GM12878 (cell line): ENCODE data around the gene CASR. TPM values are rescaled to one million over a fixed set of nuclear protein-coding genes. Genes with fewer than 3 reads are reported as not detected.

Experiments
- ATAC-seq: fragments of 200-7000 bp; cut with Tn5 transposase; 3 replicates; pipeline ENCODE4 v1.9.1; 2020; ENCODE audit warnings: mild to moderate bottlenecking, moderate library complexity
- BruUV-seq: library from RNA; stranded (reverse); fragments of 400-500 nt; replicated peaks from 2 replicates; lab custom pipeline; 2021; lab: Mats Ljungman, UMichigan
- CTCF ChIA-PET: fragments of 300-600 bp; sonication (Branson Sonifier 250); formaldehyde crosslinking; extraction: SDS; loops from one replicate; lab custom pipeline; 2021; ENCODE audit warnings: inconsistent platforms; lab: Yijun Ruan, JAX
- POLR2A ChIA-PET: fragments of 350-600 bp; formaldehyde crosslinking; extraction: SDS; loops from one replicate; lab custom pipeline; 2021; ENCODE audit warnings: inconsistent platforms; lab: Charles Lee
- RAD21 ChIA-PET: fragments of 300-600 bp; sonication (Branson Sonifier 250); formaldehyde crosslinking; loops from one replicate; lab custom pipeline; 2023; ENCODE audit warnings: antibody characterized with exemption; ENCODE audit not compliant: unreplicated experiment; lab: Charles Lee
- SMC1A ChIA-PET: fragments of 300-600 bp; sonication (Branson Sonifier 250); formaldehyde crosslinking; loops from one replicate; lab custom pipeline; 2023; ENCODE audit not compliant: unreplicated experiment, uncharacterized antibody; lab: Charles Lee
- DNase-seq: peaks from one replicate; pipeline ENCODE4 v3.0.0-alpha.2; 2011; ENCODE audit warnings: low read depth, low spot score
- FAIRE-seq: peaks from 3 replicates; lab custom pipeline; 2011; peaks lifted over from hg19 to GRCh38; lab: Jason Lieb, UNC
- H2AFZ ChIP-seq: 2 replicates; pipeline ENCODE4 v1.6.0; 2011; ENCODE audit warnings: low read depth, low read length, control low read depth; ENCODE audit not compliant: control insufficient read depth
- H3K27ac ChIP-seq: 2 replicates; pipeline ENCODE4 v1.5.1; 2011; ENCODE audit warnings: control low read depth; ENCODE audit not compliant: control insufficient read depth, insufficient read depth
- H3K27me3 ChIP-seq, 2 experiments: replicated peaks in 1 of 2; 2 replicates each; pipeline versions ENCODE4 v1.6.0 to v1.6.1; 2011; ENCODE audit warnings: low read length in 1 of 2; ENCODE audit not compliant: control insufficient read depth in 2 of 2, insufficient read depth in 2 of 2
- H3K36me3 ChIP-seq, 2 experiments: 2 replicates each; pipeline ENCODE4 v1.5.1; 2011; ENCODE audit warnings: low read length in 1 of 2; ENCODE audit not compliant: control insufficient read depth in 2 of 2, insufficient read depth in 2 of 2
- H3K4me1 ChIP-seq: 2 replicates; pipeline ENCODE4 v1.6.1; 2011; ENCODE audit warnings: mild to moderate bottlenecking, low read length, moderate library complexity, mixed read lengths; ENCODE audit not compliant: control insufficient read depth, insufficient read depth
- H3K4me2 ChIP-seq: 2 replicates; pipeline ENCODE4 v1.6.0; 2011; ENCODE audit warnings: control low read depth; ENCODE audit not compliant: control insufficient read depth, insufficient read depth
- H3K4me3 ChIP-seq: fragments of 200-600 bp; sonication (generic); 2 replicates; pipeline ENCODE4 v1.5.1; 2016
- H3K79me2 ChIP-seq: 2 replicates; pipeline ENCODE4 v1.6.0; 2011; ENCODE audit warnings: low read length; ENCODE audit not compliant: control insufficient read depth, insufficient read depth
- H3K9ac ChIP-seq: 2 replicates; pipeline ENCODE4 v1.8.0; 2011; ENCODE audit warnings: low read length, control low read depth, mixed read lengths; ENCODE audit not compliant: control insufficient read depth, insufficient read depth
- H3K9me3 ChIP-seq: replicated peaks from 3 replicates; pipeline ENCODE4 v1.5.1; 2011; ENCODE audit warnings: mild to moderate bottlenecking, low read length; ENCODE audit not compliant: control insufficient read depth, insufficient read depth
- H4K20me1 ChIP-seq: 2 replicates; pipeline ENCODE4 v1.6.0; 2011; ENCODE audit not compliant: control insufficient read depth, insufficient read depth
- ATF7 ChIP-seq: fragments of 450-650 bp; IDR thresholded peaks from 2 replicates; pipeline ENCODE4 v1.6.1; 2016; ENCODE audit warnings: low read depth, mild to moderate bottlenecking
- CBX3 ChIP-seq: fragments of 200-600 bp; sonication (generic); IDR thresholded peaks from 2 replicates; pipeline ENCODE4 v1.6.1; 2016; ENCODE audit warnings: low read depth, borderline replicate concordance
- CBX5 ChIP-seq: sonication (generic); IDR thresholded peaks from 2 replicates; pipeline ENCODE4 v1.6.1; 2016; ENCODE audit warnings: low read depth, moderate library complexity, mild to moderate bottlenecking, inconsistent platforms
- CREM ChIP-seq: IDR thresholded peaks from 2 replicates; pipeline ENCODE4 v1.6.1; 2014; ENCODE audit warnings: antibody characterized with exemption, low read depth
- IKZF1 ChIP-seq: fragments of 450-650 bp; conservative IDR thresholded peaks from 2 replicates; pipeline ENCODE4 v1.6.1; 2017; ENCODE audit warnings: antibody characterized with exemption, mild to moderate bottlenecking
- IRF4 ChIP-seq: IDR thresholded peaks from 2 replicates; pipeline ENCODE4 v1.6.1; 2011; ENCODE audit warnings: low read depth, low read length
- MEF2A ChIP-seq: IDR thresholded peaks from 2 replicates; pipeline ENCODE4 v1.6.1; 2011; ENCODE audit warnings: low read depth, mild to moderate bottlenecking, low read length, moderate library complexity; ENCODE audit not compliant: insufficient read depth
- MEF2B ChIP-seq: fragments of 450-650 bp; IDR thresholded peaks from 2 replicates; pipeline ENCODE4 v1.6.1; 2018; ENCODE audit warnings: mild to moderate bottlenecking, moderate library complexity; ENCODE audit not compliant: partially characterized antibody, poor library complexity, severe bottlenecking
- MYC ChIP-seq: IDR thresholded peaks from 2 replicates; pipeline ENCODE4 v1.6.1; 2011; ENCODE audit warnings: mild to moderate bottlenecking, low read length, moderate library complexity, inconsistent platforms; ENCODE audit not compliant: insufficient read depth, insufficient replicate concordance, insufficient read length, severe bottlenecking
- NBN ChIP-seq: fragments of 450-650 bp; IDR thresholded peaks from 2 replicates; pipeline ENCODE4 v1.6.1; 2016
- NFIC ChIP-seq: IDR thresholded peaks from 2 replicates; pipeline ENCODE4 v1.6.1; 2012; ENCODE audit warnings: low read depth, mild to moderate bottlenecking, inconsistent platforms, low read length, moderate library complexity
- RELB ChIP-seq: fragments of 450-650 bp; IDR thresholded peaks from 2 replicates; pipeline ENCODE4 v1.6.1; 2017; ENCODE audit warnings: low read depth, mild to moderate bottlenecking, moderate library complexity
- ZNF24 ChIP-seq: fragments of 450-650 bp; IDR thresholded peaks from 2 replicates; pipeline ENCODE4 v1.6.1; 2017; ENCODE audit warnings: antibody characterized with exemption, mild to moderate bottlenecking
- in situ Hi-C: fragments of 300-500 bp; cut with MboI; formaldehyde crosslinking; loops from 9 replicates; pipeline ENCODE4 v1.14.3; 2018; ENCODE audit warnings: mixed read lengths
- intact Hi-C: fragments of 100-400 bp; cut with micrococcal nuclease; formaldehyde crosslinking; loops from one replicate; pipeline ENCODE4 v1.14.2; 2022; ENCODE audit not compliant: unreplicated experiment
- polyA plus RNA-seq, 11 experiments: library from polyadenylated mRNA; depleted of rRNA in 4 of 11; unstranded in 6 of 11; stranded (reverse) in 5 of 11; fragments of >200 nt; fragmentation: Nextera tagmentation in 4 of 11; fragmentation: Illumina TruSeq in 1 of 11; extraction: Ambion mirVana in 4 of 11; extraction: Trizol in 1 of 11; gene quantifications; 1 replicate in 1 of 11; 2 replicates in 10 of 11; pipeline versions ENCODE4 v1.2.1 to v1.2.3, GENCODE V29; 2011 to 2016; ENCODE audit warnings: inconsistent platforms in 2 of 11, missing spikeins in 2 of 11, low read depth in 1 of 11
- total RNA-seq, 4 experiments: library from RNA; depleted of rRNA in 3 of 4; stranded (reverse); fragments of >200 nt in 3 of 4; fragmentation: Illumina TruSeq in 1 of 4; extraction: Trizol in 1 of 4; gene quantifications; 2 replicates each; pipeline versions ENCODE4 v1.2.1 to v1.2.3, GENCODE V29; 2013 to 2021
- TF ChIP-seq, protein P1 (sequence below): IDR thresholded peaks from 2 replicates; pipeline ENCODE4 v1.6.1; 2012; ENCODE audit warnings: low read length, inconsistent platforms
- TF ChIP-seq, protein P2 (sequence below): fragments of 450-650 bp; IDR thresholded peaks from 2 replicates; pipeline ENCODE4 v1.6.1; 2017; ENCODE audit warnings: mild to moderate bottlenecking
- TF ChIP-seq, protein P3 (sequence below): IDR thresholded peaks from 2 replicates; pipeline ENCODE4 v1.6.1; 2012; ENCODE audit warnings: low read depth, low read length, improper control_type of control experiment

Gene CASR
- total and polyA plus RNA-seq, 10 of the 15 experiments (the other 5 are each of a cell fraction or from before 2014, with no cell fraction given) = 0.04 to 0.37 (median 0.11) TPM

- ChIA-PET CTCF (interaction anchor here (0.9 to 7.4 kb wide), 16 partner anchors 10 to 378 kb away, joined by 3 to 192 read pairs (median 8); partner anchors contain the start of gene MIX23), POLR2A (interaction anchor here (1.0 kb wide), 1 partner anchor 35 kb away, joined by 4 read pairs; no protein-coding TSS in a partner anchor), SMC1A (interaction anchor here (0.9 to 10.0 kb wide), 16 partner anchors 18 to 418 kb away, joined by 3 to 204 read pairs (median 6); partner anchors contain the start of gene FAM162A), RAD21 (interaction anchor here (0.7 to 4.6 kb wide), 10 partner anchors 21 to 305 kb away, joined by 3 to 81 read pairs (median 6); no protein-coding TSS in a partner anchor)
- H3K36me3 ChIP-seq = no peaks in the 10 kb centered on the region
- FAIRE-seq (peak; percentile 88), DNase-seq (peak; percentile 70), ATAC-seq (peak; percentile 76)
- peaks cover 46% of the 10 kb centered on the region for H3K4me1 ChIP-seq
- peak overlapping the region; percentile 78 for H2AFZ ChIP-seq
- peak overlapping the region; percentile 39; the same call in 1 of the 2 replicates for H3K9ac ChIP-seq
- intact Hi-C loops = loop anchor here (2.0 kb wide), 1 partner anchor 752 kb away; no protein-coding TSS in a partner anchor
- no peak overlapping the region for H3K4me3 ChIP-seq
- peaks cover 1% of the 10 kb centered on the region for H3K9me3 ChIP-seq
- no peaks in the 10 kb centered on the region for H3K79me2 ChIP-seq
- in situ Hi-C loops = loop anchor here (5.0 kb wide), 1 partner anchor 199 kb away; no protein-coding TSS in a partner anchor
- H4K20me1 ChIP-seq = no peaks in the 10 kb centered on the region
- H3K27ac ChIP-seq = peak overlapping the region; percentile 86
- H3K4me2 ChIP-seq = peak overlapping the region; percentile 79
- no TSS peak for BruUV-seq
- no peaks in the 10 kb centered on the region for H3K27me3 ChIP-seq
- TF ChIP-seq RELB = peak; percentile 27; the same call in 1 of the 2 replicates
- no peak for TF ChIP-seq MYC
- TF ChIP-seq NBN = 0 out of 2 replicates have a peak, but pooled peaks have one; percentile 53
- TF ChIP-seq, protein P1, sequence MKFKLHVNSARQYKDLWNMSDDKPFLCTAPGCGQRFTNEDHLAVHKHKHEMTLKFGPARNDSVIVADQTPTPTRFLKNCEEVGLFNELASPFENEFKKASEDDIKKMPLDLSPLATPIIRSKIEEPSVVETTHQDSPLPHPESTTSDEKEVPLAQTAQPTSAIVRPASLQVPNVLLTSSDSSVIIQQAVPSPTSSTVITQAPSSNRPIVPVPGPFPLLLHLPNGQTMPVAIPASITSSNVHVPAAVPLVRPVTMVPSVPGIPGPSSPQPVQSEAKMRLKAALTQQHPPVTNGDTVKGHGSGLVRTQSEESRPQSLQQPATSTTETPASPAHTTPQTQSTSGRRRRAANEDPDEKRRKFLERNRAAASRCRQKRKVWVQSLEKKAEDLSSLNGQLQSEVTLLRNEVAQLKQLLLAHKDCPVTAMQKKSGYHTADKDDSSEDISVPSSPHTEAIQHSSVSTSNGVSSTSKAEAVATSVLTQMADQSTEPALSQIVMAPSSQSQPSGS = peak; percentile 40; the same call in 1 of the 2 replicates
- 0 out of 2 replicates have a peak, but pooled peaks have one; percentile 22 for TF ChIP-seq ATF7
- TF ChIP-seq IKZF1 = peak; percentile 42; the same call in 1 of the 2 replicates
- TF ChIP-seq CREM = peak; percentile 27; the same call in 1 of the 2 replicates
- peak; percentile 89 for TF ChIP-seq ZNF24
- peak; percentile 63; the same call in 1 of the 2 replicates for TF ChIP-seq NFIC
- TF ChIP-seq IRF4 = 0 out of 2 replicates have a peak, but pooled peaks have one; percentile 19
- no peak for TF ChIP-seq CBX3
- TF ChIP-seq, protein P2, sequence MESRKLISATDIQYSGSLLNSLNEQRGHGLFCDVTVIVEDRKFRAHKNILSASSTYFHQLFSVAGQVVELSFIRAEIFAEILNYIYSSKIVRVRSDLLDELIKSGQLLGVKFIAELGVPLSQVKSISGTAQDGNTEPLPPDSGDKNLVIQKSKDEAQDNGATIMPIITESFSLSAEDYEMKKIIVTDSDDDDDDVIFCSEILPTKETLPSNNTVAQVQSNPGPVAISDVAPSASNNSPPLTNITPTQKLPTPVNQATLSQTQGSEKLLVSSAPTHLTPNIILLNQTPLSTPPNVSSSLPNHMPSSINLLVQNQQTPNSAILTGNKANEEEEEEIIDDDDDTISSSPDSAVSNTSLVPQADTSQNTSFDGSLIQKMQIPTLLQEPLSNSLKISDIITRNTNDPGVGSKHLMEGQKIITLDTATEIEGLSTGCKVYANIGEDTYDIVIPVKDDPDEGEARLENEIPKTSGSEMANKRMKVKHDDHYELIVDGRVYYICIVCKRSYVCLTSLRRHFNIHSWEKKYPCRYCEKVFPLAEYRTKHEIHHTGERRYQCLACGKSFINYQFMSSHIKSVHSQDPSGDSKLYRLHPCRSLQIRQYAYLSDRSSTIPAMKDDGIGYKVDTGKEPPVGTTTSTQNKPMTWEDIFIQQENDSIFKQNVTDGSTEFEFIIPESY = no peak
- TF ChIP-seq, protein P3, sequence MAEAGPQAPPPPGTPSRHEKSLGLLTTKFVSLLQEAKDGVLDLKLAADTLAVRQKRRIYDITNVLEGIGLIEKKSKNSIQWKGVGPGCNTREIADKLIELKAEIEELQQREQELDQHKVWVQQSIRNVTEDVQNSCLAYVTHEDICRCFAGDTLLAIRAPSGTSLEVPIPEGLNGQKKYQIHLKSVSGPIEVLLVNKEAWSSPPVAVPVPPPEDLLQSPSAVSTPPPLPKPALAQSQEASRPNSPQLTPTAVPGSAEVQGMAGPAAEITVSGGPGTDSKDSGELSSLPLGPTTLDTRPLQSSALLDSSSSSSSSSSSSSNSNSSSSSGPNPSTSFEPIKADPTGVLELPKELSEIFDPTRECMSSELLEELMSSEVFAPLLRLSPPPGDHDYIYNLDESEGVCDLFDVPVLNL = no peak
- TF ChIP-seq MEF2A = 0 out of 2 replicates have a peak, but pooled peaks have one; percentile 11
- peak; percentile 31 for TF ChIP-seq MEF2B
- TF ChIP-seq CBX5 = no peak
Observed at GRCh38 chr3:122301063-122301462, 117.6 kb downstream of the CASR start.
